WERI-Rb-1 (cell line): ENCODE data around the gene C7orf57.
"Not testable (repeated sequence)": the region's sequence is repeated elsewhere in the genome, so short reads cannot be mapped to it uniquely, and the experiment has no call there.

Source experiments
- DNase-seq: peaks from one replicate; pipeline ENCODE4 v3.0.0-alpha.2; 2020
- H3K27ac ChIP-seq: fragments of 250-450 bp; sonication (Bioruptor Pico); 2 replicates; pipeline ENCODE4 v1.5.1; 2020; ENCODE audit warnings: mild to moderate bottlenecking, moderate library complexity
- H3K27me3 ChIP-seq: fragments of 250-450 bp; sonication (Bioruptor Pico); 2 replicates; pipeline ENCODE4 v1.5.1; 2021; ENCODE audit warnings: mild to moderate bottlenecking, low read depth, moderate library complexity; ENCODE audit not compliant: insufficient read depth, severe bottlenecking
- H3K36me3 ChIP-seq: fragments of 250-450 bp; sonication (Bioruptor Pico); 2 replicates; pipeline ENCODE4 v1.5.1; 2020; ENCODE audit warnings: mild to moderate bottlenecking, moderate library complexity
- H3K4me3 ChIP-seq: 2 replicates; pipeline ENCODE4 v1.5.1; 2011; ENCODE audit warnings: low read depth, mild to moderate bottlenecking, control low read depth, low read length
- H3K9me3 ChIP-seq: fragments of 250-450 bp; sonication (Bioruptor Pico); 2 replicates; pipeline ENCODE4 v1.5.1; 2021; ENCODE audit warnings: mild to moderate bottlenecking, moderate library complexity; ENCODE audit not compliant: severe bottlenecking
- CTCF ChIP-seq: IDR thresholded peaks from 2 replicates; pipeline ENCODE4 v1.5.1; 2011; ENCODE audit warnings: low read depth, mild to moderate bottlenecking, control low read depth, inconsistent platforms, low read length

C7orf57 gene

DNA sequence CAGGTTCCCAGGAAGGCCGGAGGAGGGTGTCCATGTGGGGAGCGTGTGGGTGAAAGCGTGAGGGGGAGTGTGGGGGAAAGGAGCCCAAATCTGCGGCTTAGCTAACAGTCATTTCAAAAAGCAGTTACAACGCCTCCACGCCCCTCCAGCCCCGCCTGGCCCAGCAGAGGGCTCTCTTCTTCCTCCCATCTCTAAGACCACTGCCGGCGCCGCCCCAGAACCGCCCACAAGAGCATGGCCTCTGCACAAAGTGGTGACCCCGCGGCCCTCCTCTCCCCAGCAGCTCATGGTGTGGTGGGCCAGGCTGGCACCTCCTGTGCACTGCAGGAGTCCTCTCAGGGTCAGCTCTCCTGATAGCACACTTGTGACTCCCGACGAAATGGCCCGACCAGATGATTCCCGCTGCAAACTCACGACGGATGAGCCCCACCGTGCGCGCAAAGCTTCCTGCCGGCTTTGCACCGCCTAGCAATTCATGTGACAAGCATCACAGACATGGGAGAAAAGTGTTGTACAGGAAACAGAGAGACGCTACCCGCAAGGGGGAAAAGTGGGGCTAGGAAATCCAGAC is 43.5 kb upstream of the C7orf57 start:
- no peaks in the 10 kb centered on the region for H3K27me3 ChIP-seq
- H3K9me3 ChIP-seq: no peaks in the 10 kb centered on the region
- peak overlapping the region; percentile 41 for H3K4me3 ChIP-seq
- H3K36me3 ChIP-seq: no peaks in the 10 kb centered on the region
- TF ChIP-seq CTCF: peak; percentile 77
- peak; percentile 89 for DNase-seq
- peak overlapping the region; percentile 69 for H3K27ac ChIP-seq

GRCh38 chr7:47992446-47992845 is 42.9 kb upstream of the C7orf57 start:
- Histone ChIP-seq H3K36me3 (no peaks in the 10 kb centered on the region), H3K4me3 (peak overlapping the region; percentile 41), H3K27me3 (no peaks in the 10 kb centered on the region), H3K9me3 (no peaks in the 10 kb centered on the region), H3K27ac (peak overlapping the region; percentile 69)
- DNase-seq: no peak
- no peak for TF ChIP-seq CTCF

GRCh38 chr7:47999413-47999812 is 35.9 kb upstream of the C7orf57 start:
- TF ChIP-seq CTCF: no peak
- DNase-seq: no peak
- no peak overlapping the region for H3K27ac ChIP-seq
- no peaks in the 10 kb centered on the region for H3K36me3 ChIP-seq
- H3K4me3 ChIP-seq: no peak overlapping the region
- H3K27me3 ChIP-seq: no peaks in the 10 kb centered on the region
- H3K9me3 ChIP-seq: no peaks in the 10 kb centered on the region

DNA sequence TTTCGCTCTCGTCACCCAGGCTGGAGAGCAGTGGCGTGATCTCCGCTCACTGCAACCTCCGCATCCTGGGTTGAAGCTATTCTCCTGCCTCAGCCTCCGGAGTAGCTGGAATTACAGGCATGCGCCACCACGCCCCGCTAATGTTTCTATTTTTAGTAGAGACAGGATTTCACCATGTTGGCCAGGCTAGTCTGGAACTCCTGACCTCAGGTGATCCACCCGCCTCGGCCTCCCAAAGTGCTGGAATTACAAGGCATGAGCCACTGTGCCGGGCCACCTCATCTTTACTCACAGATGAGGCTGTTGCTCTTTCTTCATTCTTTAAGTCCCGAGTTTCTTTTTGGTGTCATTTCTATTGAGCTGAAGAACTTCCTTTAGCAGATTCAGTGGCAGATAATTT is 35.2 kb upstream of the C7orf57 start:
- H3K27me3 ChIP-seq, H3K36me3 ChIP-seq, DNase-seq, H3K4me3 ChIP-seq, H3K9me3 ChIP-seq, H3K27ac ChIP-seq: not testable (repeated sequence)

GRCh38 chr7:48004032-48004431 is 31.3 kb upstream of the C7orf57 start:
- TF ChIP-seq CTCF: no peak
- DNase-seq: no peak
- H3K27ac ChIP-seq: no peak overlapping the region
- H3K27me3 ChIP-seq: no peaks in the 10 kb centered on the region
- no peaks in the 10 kb centered on the region for H3K9me3 ChIP-seq
- H3K36me3 ChIP-seq: no peaks in the 10 kb centered on the region
- H3K4me3 ChIP-seq: no peak overlapping the region

DNA sequence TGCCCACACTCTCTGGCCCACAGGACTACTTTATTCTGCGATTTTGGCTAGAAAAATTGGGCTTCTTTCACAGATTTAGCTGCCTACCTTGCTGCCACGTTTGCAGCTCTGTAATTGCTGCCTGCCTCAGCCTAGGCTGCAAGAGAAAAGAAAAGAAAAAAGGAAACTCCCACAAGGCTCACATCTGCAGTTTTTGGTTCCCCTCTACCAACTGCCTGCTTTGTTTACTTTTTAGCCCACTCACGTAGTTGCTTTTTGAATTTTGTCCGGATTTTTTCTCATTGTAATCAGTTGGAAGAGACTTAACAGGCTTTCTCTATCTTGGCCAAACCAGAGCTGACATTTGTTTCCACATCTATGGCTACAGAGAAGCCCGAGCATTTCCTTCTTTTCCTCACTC is 30.7 kb upstream of the C7orf57 start:
- Histone ChIP-seq H3K36me3 (no peaks in the 10 kb centered on the region), H3K4me3 (no peak overlapping the region), H3K27me3 (no peaks in the 10 kb centered on the region), H3K9me3 (no peaks in the 10 kb centered on the region), H3K27ac (no peak overlapping the region)
- TF ChIP-seq CTCF: no peak
- no peak for DNase-seq
